Osteoblast (primary cell): Measurements from ENCODE around the gene MYO5C. TPM values are rescaled to one million over a fixed set of nuclear protein-coding genes. Genes with fewer than 3 reads are reported as not detected.
"Not testable (repeated sequence)": the region's sequence is repeated elsewhere in the genome, so short reads cannot be mapped to it uniquely, and the experiment has no call there.

Experiments
- DNase-seq: peaks from one replicate; pipeline ENCODE4 v3.0.0; 2011; ENCODE audit warnings: low spot score, mixed read lengths; ENCODE audit not compliant: insufficient read length; ENCODE audit errors: missing footprints
- H2AFZ ChIP-seq: 2 replicates; pipeline ENCODE4 v1.6.0; 2011; ENCODE audit warnings: mild to moderate bottlenecking, low read length
- H3K27ac ChIP-seq: 2 replicates; pipeline ENCODE4 v1.5.1; 2011; ENCODE audit warnings: mild to moderate bottlenecking, low read depth, low read length, moderate library complexity
- H3K27me3 ChIP-seq: 2 replicates; pipeline ENCODE4 v1.6.0; 2012; ENCODE audit warnings: mild to moderate bottlenecking, control low read depth, inconsistent platforms, low read length, moderate library complexity; ENCODE audit not compliant: insufficient read depth
- H3K36me3 ChIP-seq: 2 replicates; pipeline ENCODE4 v1.5.1; 2011; ENCODE audit warnings: mild to moderate bottlenecking, low read length, control low read depth, moderate library complexity; ENCODE audit not compliant: insufficient read depth
- H3K4me1 ChIP-seq: 2 replicates; pipeline ENCODE4 v1.5.1; 2011; ENCODE audit warnings: mild to moderate bottlenecking, low read length, control low read depth, moderate library complexity; ENCODE audit not compliant: insufficient read depth
- H3K4me2 ChIP-seq: 2 replicates; pipeline ENCODE4 v1.6.0; 2011; ENCODE audit warnings: mild to moderate bottlenecking, low read length; ENCODE audit not compliant: insufficient read depth
- H3K4me3 ChIP-seq: fragments of 200-600 bp; sonication (generic); 3 replicates; pipeline ENCODE4 v1.5.1; 2012; ENCODE audit warnings: mild to moderate bottlenecking, low read length, inconsistent platforms; ENCODE audit not compliant: insufficient read depth
- H3K79me2 ChIP-seq: 2 replicates; pipeline ENCODE4 v1.6.0; 2012; ENCODE audit warnings: mild to moderate bottlenecking, low read length, control low read depth, inconsistent platforms; ENCODE audit not compliant: insufficient read depth
- H3K9me3 ChIP-seq: 2 replicates; pipeline ENCODE4 v1.5.1; 2011; ENCODE audit warnings: low read depth, low read length, control low read depth
- H4K20me1 ChIP-seq: 2 replicates; pipeline ENCODE4 v1.6.0; 2012; ENCODE audit warnings: mild to moderate bottlenecking, low read length, control low read depth; ENCODE audit not compliant: insufficient read depth
- total RNA-seq: library from RNA; depleted of rRNA; stranded (reverse); fragments of >200 nt; gene quantifications from 2 replicates; pipeline ENCODE4 v1.2.3, GENCODE V29; 2012
- TF ChIP-seq, protein P1 (sequence below): IDR thresholded peaks from 2 replicates; pipeline ENCODE4 v1.5.1; 2011; ENCODE audit warnings: mild to moderate bottlenecking, low read depth, low read length, moderate library complexity; ENCODE audit errors: extremely low read depth

The MYO5C gene
- total RNA-seq, 1 donor = under 0.01 TPM

DNA sequence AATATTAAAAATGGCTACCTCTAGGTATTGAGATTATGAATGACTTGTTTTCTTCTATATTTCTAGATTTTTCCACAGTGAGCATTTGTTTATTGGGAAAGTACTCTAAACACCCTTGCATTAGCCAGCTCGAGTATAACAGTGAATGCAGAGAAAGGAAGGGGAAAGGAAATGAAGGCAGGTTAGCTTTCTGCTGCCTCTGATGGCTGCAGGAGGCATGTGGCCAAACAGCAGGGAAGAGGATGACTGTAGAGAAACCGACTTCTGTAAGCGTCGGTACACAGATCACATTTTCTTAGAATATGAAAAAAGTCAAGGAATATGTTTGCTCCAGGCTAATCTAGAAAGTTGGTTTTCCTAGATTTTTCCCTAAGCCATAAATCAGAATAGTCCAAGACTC, 124.2 kb downstream of the MYO5C start:
- no peaks in the 10 kb centered on the region for H3K27me3 ChIP-seq
- no peak overlapping the region for H2AFZ ChIP-seq
- TF ChIP-seq, protein P1, sequence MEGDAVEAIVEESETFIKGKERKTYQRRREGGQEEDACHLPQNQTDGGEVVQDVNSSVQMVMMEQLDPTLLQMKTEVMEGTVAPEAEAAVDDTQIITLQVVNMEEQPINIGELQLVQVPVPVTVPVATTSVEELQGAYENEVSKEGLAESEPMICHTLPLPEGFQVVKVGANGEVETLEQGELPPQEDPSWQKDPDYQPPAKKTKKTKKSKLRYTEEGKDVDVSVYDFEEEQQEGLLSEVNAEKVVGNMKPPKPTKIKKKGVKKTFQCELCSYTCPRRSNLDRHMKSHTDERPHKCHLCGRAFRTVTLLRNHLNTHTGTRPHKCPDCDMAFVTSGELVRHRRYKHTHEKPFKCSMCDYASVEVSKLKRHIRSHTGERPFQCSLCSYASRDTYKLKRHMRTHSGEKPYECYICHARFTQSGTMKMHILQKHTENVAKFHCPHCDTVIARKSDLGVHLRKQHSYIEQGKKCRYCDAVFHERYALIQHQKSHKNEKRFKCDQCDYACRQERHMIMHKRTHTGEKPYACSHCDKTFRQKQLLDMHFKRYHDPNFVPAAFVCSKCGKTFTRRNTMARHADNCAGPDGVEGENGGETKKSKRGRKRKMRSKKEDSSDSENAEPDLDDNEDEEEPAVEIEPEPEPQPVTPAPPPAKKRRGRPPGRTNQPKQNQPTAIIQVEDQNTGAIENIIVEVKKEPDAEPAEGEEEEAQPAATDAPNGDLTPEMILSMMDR = no peak
- DNase-seq = no peak
- peaks cover 2% of the 10 kb centered on the region for H3K79me2 ChIP-seq
- no peak overlapping the region for H3K4me3 ChIP-seq
- H3K9me3 ChIP-seq = no peaks in the 10 kb centered on the region
- H3K4me2 ChIP-seq = peak overlapping the region; percentile 28
- no peak overlapping the region for H3K27ac ChIP-seq
- H3K36me3 ChIP-seq = no peaks in the 10 kb centered on the region
- H3K4me1 ChIP-seq = no peaks in the 10 kb centered on the region
- no peaks in the 10 kb centered on the region for H4K20me1 ChIP-seq

DNA sequence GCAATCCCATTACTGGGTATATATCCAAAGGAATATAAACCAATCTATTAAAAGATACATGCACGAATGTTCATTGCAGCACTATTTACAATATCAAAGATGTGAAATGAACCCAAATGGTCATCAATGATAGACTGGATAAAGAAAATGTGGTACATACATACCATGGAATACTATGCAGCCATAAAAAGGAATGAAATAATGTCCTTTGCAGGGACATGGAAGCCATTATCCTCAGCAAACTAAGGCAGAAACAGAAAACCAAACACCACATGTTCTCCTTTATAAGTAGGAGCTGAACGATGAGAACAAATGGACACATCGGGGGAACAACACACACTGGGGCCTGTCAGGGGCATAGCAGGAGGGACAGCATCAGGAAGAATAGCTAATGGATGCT, 125.4 kb downstream of the MYO5C start:
- not testable (repeated sequence) for H3K4me3 ChIP-seq, H3K4me1 ChIP-seq, H3K36me3 ChIP-seq, DNase-seq, H3K9me3 ChIP-seq, H2AFZ ChIP-seq, H3K79me2 ChIP-seq, H4K20me1 ChIP-seq, H3K27ac ChIP-seq, H3K27me3 ChIP-seq, H3K4me2 ChIP-seq

DNA sequence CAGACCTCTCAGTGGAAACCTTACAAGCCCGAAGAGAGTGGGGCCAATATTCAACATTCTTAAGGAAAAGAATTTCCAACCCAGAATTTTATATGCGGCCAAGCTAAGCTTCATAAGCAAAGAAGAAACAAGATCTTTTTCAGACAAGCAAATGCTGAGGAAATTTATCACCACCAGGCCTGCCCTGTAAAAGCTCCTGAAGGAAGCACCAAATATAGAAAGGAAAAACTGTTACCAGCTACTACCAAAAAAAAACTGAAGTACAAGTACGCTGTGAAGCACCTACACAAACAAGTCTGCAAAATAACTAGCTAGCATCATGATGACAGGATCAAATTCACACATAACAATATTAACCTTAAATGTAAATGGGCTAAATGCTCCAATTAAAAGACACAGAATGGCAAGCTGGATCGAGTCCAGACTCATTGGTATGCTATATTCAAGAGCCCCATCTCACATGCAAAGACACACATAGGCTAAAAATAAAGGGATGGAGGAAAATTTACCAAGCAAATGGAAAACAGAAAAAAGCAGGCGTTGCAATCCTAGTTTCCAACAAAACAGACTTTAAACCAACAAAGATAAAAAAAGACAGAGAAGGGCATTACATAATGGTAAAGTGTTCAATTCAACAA, 130.0 kb downstream of the MYO5C start:
- DNase-seq, H3K36me3 ChIP-seq, H3K27me3 ChIP-seq, H3K9me3 ChIP-seq, H3K4me3 ChIP-seq, H3K4me1 ChIP-seq, H3K79me2 ChIP-seq, H3K4me2 ChIP-seq, H3K27ac ChIP-seq, H2AFZ ChIP-seq, H4K20me1 ChIP-seq: not testable (repeated sequence)

DNA sequence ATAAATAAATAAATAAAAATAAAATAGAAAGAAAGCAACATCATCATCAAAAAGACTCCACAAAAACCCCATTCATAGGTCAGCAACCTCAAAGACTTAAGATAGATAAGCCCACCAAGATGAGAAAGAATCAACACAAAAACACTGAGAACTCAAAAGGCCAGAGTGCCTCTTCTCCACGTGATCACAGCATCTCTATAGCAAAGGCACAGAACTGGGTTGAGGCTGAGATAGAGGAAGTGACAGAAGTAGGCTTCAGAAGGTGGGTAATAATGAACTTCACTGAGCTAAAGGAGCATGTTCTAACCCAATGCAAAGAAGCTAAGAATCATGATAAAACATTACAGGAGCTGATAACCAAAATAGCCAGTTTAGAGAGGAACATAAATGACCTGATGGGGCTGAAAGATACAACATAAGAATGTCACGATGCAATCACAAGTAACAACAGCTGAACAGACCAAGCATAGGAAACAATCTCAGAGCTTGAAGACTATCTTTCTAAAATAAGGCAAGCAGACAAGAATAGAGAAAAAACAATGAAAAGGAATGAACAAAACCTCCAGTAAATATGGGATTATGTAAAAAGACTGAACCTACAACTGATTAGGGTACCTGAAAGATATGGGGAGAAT, 130.9 kb downstream of the MYO5C start:
- H3K79me2 ChIP-seq = no peaks in the 10 kb centered on the region
- no peaks in the 10 kb centered on the region for H3K36me3 ChIP-seq
- DNase-seq = no peak
- H3K4me1 ChIP-seq = no peaks in the 10 kb centered on the region
- H3K9me3 ChIP-seq = no peaks in the 10 kb centered on the region
- no peak overlapping the region for H2AFZ ChIP-seq
- no peaks in the 10 kb centered on the region for H3K27me3 ChIP-seq
- no peak overlapping the region for H3K27ac ChIP-seq
- no peak overlapping the region for H3K4me3 ChIP-seq
- no peaks in the 10 kb centered on the region for H4K20me1 ChIP-seq
- TF ChIP-seq, protein P1 = no peak
- no peak overlapping the region for H3K4me2 ChIP-seq
